Stomach (tissue), 4 donors: ENCODE data around the gene LSG1.

Source experiments
- CTCF ChIP-seq, 7 experiments: fragments of 450-650 bp in 4 of 7; fragments of 200-600 bp in 3 of 7; sonication (generic) in 3 of 7; IDR thresholded peaks; one replicate each; pipeline ENCODE4 v1.5.1; 2016 to 2019; ENCODE audit warnings: antibody characterized with exemption in 7 of 7, control low read depth in 2 of 7, mild to moderate bottlenecking in 1 of 7
- POLR2AphosphoS5 ChIP-seq, 3 donors: sonication (generic); formaldehyde crosslinking; IDR thresholded peaks; one replicate each; pipeline ENCODE4 v1.6.1; 2016; ENCODE audit warnings: antibody characterized with exemption in 3 of 3

- TF ChIP-seq CTCF (IDR thresholded peaks at IDR 0.05) (no peak), POLR2AphosphoS5 (IDR thresholded peaks at IDR 0.05) (no peak)
Observed at GRCh38 chr3:194686414-194686815, 14.4 kb upstream of the LSG1 start.
